HCT116 (cell line): ENCODE results near the gene PIAS4. TPM values are rescaled to one million over a fixed set of nuclear protein-coding genes. Genes with fewer than 3 reads are reported as not detected.

ENCODE experiments used
- ATAC-seq: fragments of 200-7000 bp; cut with Tn5 transposase; 2 replicates; pipeline ENCODE4 v1.9.1; 2020; ENCODE audit warnings: mild to moderate bottlenecking, moderate library complexity
- BruUV-seq: library from RNA; stranded (reverse); fragments of 400-500 nt; replicated peaks from 2 replicates; lab custom pipeline; 2021; lab: Mats Ljungman, UMichigan
- CTCF ChIA-PET: fragments of 300-600 bp; sonication (Branson Sonifier 250); formaldehyde crosslinking; loops from one replicate; lab custom pipeline; 2021; ENCODE audit warnings: antibody characterized with exemption; lab: Charles Lee
- POLR2A ChIA-PET: fragments of 300-600, 350-600 bp; sonication (Branson Sonifier 250); formaldehyde crosslinking; loops from one replicate; lab custom pipeline; 2021; ENCODE audit warnings: antibody characterized with exemption; lab: Charles Lee
- RAD21 ChIA-PET, 2 experiments: fragments of 300-600 bp; sonication (Branson Sonifier 250); formaldehyde crosslinking; loops; one replicate each; lab custom pipeline; 2023; ENCODE audit warnings: low total read pairs in 2 of 2; ENCODE audit not compliant: uncharacterized antibody in 2 of 2, unreplicated experiment in 2 of 2, low non-redundant PET in 1 of 2; lab: Charles Lee
- DNase-seq: peaks from one replicate; pipeline ENCODE4 v3.0.0-alpha.2; 2010; ENCODE audit warnings: low read depth, low spot score
- H2AFZ ChIP-seq: fragments of 200-600 bp; shearing (Covaris generic), sonication (generic); 2 replicates; pipeline ENCODE4 v1.6.1; 2017; ENCODE audit warnings: low read depth, mixed run types, mixed read lengths, antibody characterized with exemption, low read length; ENCODE audit not compliant: poor library complexity, severe bottlenecking
- H3K27ac ChIP-seq: 2 replicates; pipeline ENCODE4 v1.5.1; 2012; ENCODE audit warnings: low read depth, low read length
- H3K27me3 ChIP-seq: fragments of 200-600 bp; sonication (generic); 2 replicates; pipeline ENCODE4 v1.6.1; 2016; ENCODE audit warnings: mixed run types, low read length, mixed read lengths; ENCODE audit not compliant: insufficient read depth
- H3K36me3 ChIP-seq, 2 experiments: fragments of 200-500 bp in 1 of 2; fragments of 200-600 bp in 1 of 2; sonication (Bioruptor generic) in 1 of 2; sonication (generic) in 1 of 2; 2 replicates each; pipeline versions ENCODE4 v1.5.1 to v1.6.1; 2014 to 2016; ENCODE audit warnings: low read length in 2 of 2, inconsistent platforms in 1 of 2, mixed read lengths in 1 of 2, mixed run types in 1 of 2; ENCODE audit not compliant: insufficient read depth in 2 of 2, control insufficient read depth in 1 of 2
- H3K4me1 ChIP-seq, 2 experiments: fragments of 200-600 bp in 1 of 2; sonication (generic) in 1 of 2; 2 replicates each; pipeline versions ENCODE4 v1.5.1 to v1.6.1; 2012 to 2017; ENCODE audit warnings: low read length in 2 of 2, inconsistent platforms in 1 of 2, mild to moderate bottlenecking in 1 of 2, mixed read lengths in 1 of 2, mixed run types in 1 of 2, moderate library complexity in 1 of 2; ENCODE audit not compliant: insufficient read depth in 2 of 2, control insufficient read depth in 1 of 2
- H3K4me2 ChIP-seq: fragments of 200-600 bp; sonication (generic); 2 replicates; pipeline ENCODE4 v1.6.1; 2017; ENCODE audit warnings: mixed run types, low read length, mixed read lengths
- H3K4me3 ChIP-seq, 2 experiments: fragments of 200-600 bp in 1 of 2; sonication (generic) in 1 of 2; replicated peaks in 1 of 2; 2 replicates each; pipeline ENCODE4 v1.5.1; 2011 to 2016; ENCODE audit warnings: low read length in 2 of 2, control low read depth in 1 of 2, low read depth in 1 of 2, mild to moderate bottlenecking in 1 of 2, mixed read lengths in 1 of 2, mixed run types in 1 of 2
- H3K79me2 ChIP-seq: fragments of 200-600 bp; sonication (generic); 2 replicates; pipeline ENCODE4 v1.6.1; 2017; ENCODE audit warnings: mild to moderate bottlenecking, mixed run types, low read length, moderate library complexity, mixed read lengths; ENCODE audit not compliant: insufficient read depth
- H3K9ac ChIP-seq: fragments of 200-600 bp; sonication (generic); 2 replicates; pipeline ENCODE4 v1.6.1; 2016; ENCODE audit warnings: low read length, mixed read lengths
- H3K9me2 ChIP-seq: fragments of 200-600 bp; sonication (generic), shearing (Covaris generic); 2 replicates; pipeline ENCODE4 v1.6.1; 2017; ENCODE audit warnings: mixed run types, mild to moderate bottlenecking, moderate library complexity; ENCODE audit not compliant: insufficient read depth
- H3K9me3 ChIP-seq, 2 experiments: fragments of 200-500 bp in 1 of 2; fragments of 200-600 bp in 1 of 2; sonication (Bioruptor generic) in 1 of 2; sonication (generic) in 1 of 2; 2 replicates each; pipeline ENCODE4 v1.6.1; 2014 to 2017; ENCODE audit warnings: low read length in 2 of 2, mixed read lengths in 2 of 2, inconsistent platforms in 1 of 2, low read depth in 1 of 2, mild to moderate bottlenecking in 1 of 2, mixed run types in 1 of 2, moderate library complexity in 1 of 2; ENCODE audit not compliant: control insufficient read depth in 1 of 2, insufficient read depth in 1 of 2
- H4K20me1 ChIP-seq: fragments of 200-600 bp; sonication (generic), shearing (Covaris generic); 2 replicates; pipeline ENCODE4 v1.6.1; 2017; ENCODE audit warnings: mixed run types, mild to moderate bottlenecking, moderate library complexity; ENCODE audit not compliant: insufficient read depth
- CBX3 ChIP-seq: IDR thresholded peaks from 2 replicates; pipeline ENCODE4 v1.6.1; 2012; ENCODE audit warnings: low read depth
- CEBPB ChIP-seq: IDR thresholded peaks from 2 replicates; pipeline ENCODE4 v1.6.1; 2012; ENCODE audit warnings: low read depth
- EGR1 ChIP-seq: IDR thresholded peaks from 2 replicates; pipeline ENCODE4 v1.6.1; 2012; ENCODE audit warnings: low read depth
- ELF1 ChIP-seq: IDR thresholded peaks from 2 replicates; pipeline ENCODE4 v1.6.1; 2012; ENCODE audit warnings: low read depth, borderline replicate concordance
- EZH2 ChIP-seq: fragments of 200-600 bp; sonication (generic); IDR thresholded peaks from 2 replicates; pipeline ENCODE4 v1.6.1; 2017; ENCODE audit warnings: antibody characterized with exemption, mixed run types
- EZH2phosphoT487 ChIP-seq: fragments of 200-600 bp; IDR thresholded peaks from 2 replicates; pipeline ENCODE4 v1.6.1; 2018; ENCODE audit warnings: antibody characterized with exemption, borderline replicate concordance
- FOSL1 ChIP-seq: IDR thresholded peaks from 2 replicates; pipeline ENCODE4 v1.6.1; 2012; ENCODE audit warnings: low read depth
- JUND ChIP-seq: IDR thresholded peaks from 2 replicates; pipeline ENCODE4 v1.6.1; 2012
- POLR2A ChIP-seq: IDR thresholded peaks from 2 replicates; pipeline ENCODE4 v1.7.0; 2011; ENCODE audit warnings: borderline replicate concordance; ENCODE audit not compliant: insufficient read depth, insufficient read length; ENCODE audit errors: extremely low read depth
- POLR2AphosphoS5 ChIP-seq: IDR thresholded peaks from 2 replicates; pipeline ENCODE4 v1.6.1; 2011; ENCODE audit warnings: mild to moderate bottlenecking, low read depth, low read length, moderate library complexity
- SIN3A ChIP-seq: IDR thresholded peaks from 2 replicates; pipeline ENCODE4 v1.6.1; 2012; ENCODE audit warnings: low read depth
- SP1 ChIP-seq: IDR thresholded peaks from 2 replicates; pipeline ENCODE4 v1.6.1; 2012; ENCODE audit warnings: low read depth
- SRF ChIP-seq: IDR thresholded peaks from 2 replicates; pipeline ENCODE4 v1.6.1; 2012; ENCODE audit warnings: low read depth
- TCF7L2 ChIP-seq: IDR thresholded peaks from 2 replicates; pipeline ENCODE4 v1.7.0; 2011; ENCODE audit warnings: borderline replicate concordance, inconsistent platforms; ENCODE audit not compliant: insufficient read depth, insufficient read length; ENCODE audit errors: extremely low read depth
- ZNF274 ChIP-seq: fragments of 200-500 bp; sonication (Bioruptor generic); IDR thresholded peaks from 2 replicates; pipeline ENCODE4 v1.6.1; 2014; ENCODE audit warnings: mild to moderate bottlenecking, low read depth, low read length, inconsistent platforms
- intact Hi-C: fragments of 100-400 bp; cut with micrococcal nuclease; formaldehyde crosslinking; loops from 2 replicates; pipeline ENCODE4 v1.10.0; 2022
- total RNA-seq: library from RNA; stranded (reverse); gene quantifications from one replicate; pipeline ENCODE4 v1.2.1, GENCODE V29; 2021; ENCODE audit not compliant: unreplicated experiment
- TF ChIP-seq, protein P1 (sequence below): IDR thresholded peaks from 2 replicates; pipeline ENCODE4 v1.6.1; 2012
- TF ChIP-seq, protein P2 (sequence below): IDR thresholded peaks from 2 replicates; pipeline ENCODE4 v1.6.1; 2012; ENCODE audit warnings: low read depth

Gene PIAS4
- total RNA-seq, 1 experiment from 2014 or later, result 28.4 TPM

- Histone ChIP-seq H3K36me3 (peaks cover 19 to 22% of the 10 kb centered on the region in 2 experiments; a peak in 3 of 4 replicates), H3K9ac (no peak overlapping the region), H3K27me3 (no peaks in the 10 kb centered on the region), H2AFZ (no peak overlapping the region), H4K20me1 (peaks cover 4% of the 10 kb centered on the region; the same call in 1 of the 2 replicates), H3K9me2 (no peaks in the 10 kb centered on the region), H3K4me3 (no peak overlapping the region), H3K4me1 (peaks cover 24 to 26% of the 10 kb centered on the region in 2 experiments), H3K4me2 (no peak overlapping the region), H3K9me3 (no peaks in the 10 kb centered on the region), H3K79me2 (peaks cover 98% of the 10 kb centered on the region), H3K27ac (no peak overlapping the region)
- TF ChIP-seq TCF7L2 (no peak), EGR1 (no peak), SRF (no peak), SIN3A (no peak), CEBPB (no peak), JUND (no peak), FOSL1 (no peak), POLR2A (no peak), EZH2 (no peak), CBX3 (no peak), EZH2phosphoT487 (no peak), POLR2AphosphoS5 (no peak), SP1 (no peak), ZNF274 (no peak), ELF1 (no peak)
- TF ChIP-seq, protein P1, sequence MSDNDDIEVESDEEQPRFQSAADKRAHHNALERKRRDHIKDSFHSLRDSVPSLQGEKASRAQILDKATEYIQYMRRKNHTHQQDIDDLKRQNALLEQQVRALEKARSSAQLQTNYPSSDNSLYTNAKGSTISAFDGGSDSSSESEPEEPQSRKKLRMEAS, result no peak
- TF ChIP-seq, protein P2, sequence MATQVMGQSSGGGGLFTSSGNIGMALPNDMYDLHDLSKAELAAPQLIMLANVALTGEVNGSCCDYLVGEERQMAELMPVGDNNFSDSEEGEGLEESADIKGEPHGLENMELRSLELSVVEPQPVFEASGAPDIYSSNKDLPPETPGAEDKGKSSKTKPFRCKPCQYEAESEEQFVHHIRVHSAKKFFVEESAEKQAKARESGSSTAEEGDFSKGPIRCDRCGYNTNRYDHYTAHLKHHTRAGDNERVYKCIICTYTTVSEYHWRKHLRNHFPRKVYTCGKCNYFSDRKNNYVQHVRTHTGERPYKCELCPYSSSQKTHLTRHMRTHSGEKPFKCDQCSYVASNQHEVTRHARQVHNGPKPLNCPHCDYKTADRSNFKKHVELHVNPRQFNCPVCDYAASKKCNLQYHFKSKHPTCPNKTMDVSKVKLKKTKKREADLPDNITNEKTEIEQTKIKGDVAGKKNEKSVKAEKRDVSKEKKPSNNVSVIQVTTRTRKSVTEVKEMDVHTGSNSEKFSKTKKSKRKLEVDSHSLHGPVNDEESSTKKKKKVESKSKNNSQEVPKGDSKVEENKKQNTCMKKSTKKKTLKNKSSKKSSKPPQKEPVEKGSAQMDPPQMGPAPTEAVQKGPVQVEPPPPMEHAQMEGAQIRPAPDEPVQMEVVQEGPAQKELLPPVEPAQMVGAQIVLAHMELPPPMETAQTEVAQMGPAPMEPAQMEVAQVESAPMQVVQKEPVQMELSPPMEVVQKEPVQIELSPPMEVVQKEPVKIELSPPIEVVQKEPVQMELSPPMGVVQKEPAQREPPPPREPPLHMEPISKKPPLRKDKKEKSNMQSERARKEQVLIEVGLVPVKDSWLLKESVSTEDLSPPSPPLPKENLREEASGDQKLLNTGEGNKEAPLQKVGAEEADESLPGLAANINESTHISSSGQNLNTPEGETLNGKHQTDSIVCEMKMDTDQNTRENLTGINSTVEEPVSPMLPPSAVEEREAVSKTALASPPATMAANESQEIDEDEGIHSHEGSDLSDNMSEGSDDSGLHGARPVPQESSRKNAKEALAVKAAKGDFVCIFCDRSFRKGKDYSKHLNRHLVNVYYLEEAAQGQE, result no peak
- intact Hi-C loops, result no loop called here
- ChIA-PET RAD21 (no interaction called here), CTCF (no interaction called here), POLR2A (no interaction called here)
- ATAC-seq (no peak), DNase-seq (no peak)
- BruUV-seq, result no TSS peak
These were observed 47.6 kb downstream of the PIAS4 start for GRCh38 chr19:4055209-4055552.
